IPS-15b (cell line): ENCODE measurements around the gene PRR32.
"Not testable (repeated sequence)": the region's sequence is repeated elsewhere in the genome, so short reads cannot be mapped to it uniquely, and the experiment has no call there.

Experiments used
- H3K27me3 ChIP-seq: one replicate; pipeline ENCODE4 v1.6.1; 2013; ENCODE audit warnings: low read length; ENCODE audit not compliant: control insufficient read depth, insufficient read depth
- H3K36me3 ChIP-seq: one replicate; pipeline ENCODE4 v1.6.1; 2013; ENCODE audit warnings: low read length; ENCODE audit not compliant: control insufficient read depth, insufficient read depth
- H3K4me1 ChIP-seq: one replicate; pipeline ENCODE4 v1.6.1; 2013; ENCODE audit warnings: mild to moderate bottlenecking, low read length; ENCODE audit not compliant: control insufficient read depth, insufficient read depth
- H3K4me3 ChIP-seq: one replicate; pipeline ENCODE4 v1.5.1; 2013; ENCODE audit warnings: low read depth, low read length
- H3K9ac ChIP-seq: one replicate; pipeline ENCODE4 v1.6.1; 2013; ENCODE audit warnings: low read depth, mild to moderate bottlenecking, low read length
- H3K9me3 ChIP-seq: one replicate; pipeline ENCODE4 v1.6.1; 2013; ENCODE audit warnings: mild to moderate bottlenecking, low read length; ENCODE audit not compliant: control insufficient read depth, insufficient read depth

The PRR32 gene

GRCh38 chrX:126819429-126819828 is at the start of gene PRR32:
Gene PRR32 (plus strand): TSS chrX:126819729. CDS start chrX:126819844, 115 bp downstream.
- Histone ChIP-seq H3K9ac (no peak within 1 kb of the TSS), H3K4me3 (no peak within 1 kb of the TSS), H3K4me1 (no peaks in the 10 kb centered on the region), H3K36me3 (no peaks in the 10 kb centered on the region), H3K9me3 (no peaks in the 10 kb centered on the region), H3K27me3 (no peaks in the 10 kb centered on the region)

DNA sequence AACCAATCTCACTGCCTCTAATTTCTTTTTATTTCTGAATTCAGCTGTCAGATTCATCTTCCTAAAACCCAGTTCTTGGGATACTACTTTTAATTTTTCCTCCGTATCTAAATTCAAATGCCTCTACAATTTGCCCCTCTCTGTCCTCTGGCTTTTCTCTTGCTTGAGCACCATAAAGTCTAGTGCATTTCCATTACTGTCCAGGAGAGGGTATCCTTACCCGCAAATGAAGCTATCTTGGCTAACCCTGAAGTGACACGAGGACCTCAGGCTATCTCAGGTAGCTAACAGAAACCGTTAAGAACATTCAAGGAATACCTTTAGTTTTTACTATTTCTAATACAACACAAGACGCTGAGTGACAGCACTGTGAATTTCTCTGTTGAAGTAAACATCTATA is 49.4 kb upstream of the PRR32 start:
- no peak overlapping the region for H3K9ac ChIP-seq
- H3K4me1 ChIP-seq = no peaks in the 10 kb centered on the region
- H3K9me3 ChIP-seq = no peaks in the 10 kb centered on the region
- H3K4me3 ChIP-seq = no peak overlapping the region
- H3K36me3 ChIP-seq = no peaks in the 10 kb centered on the region
- no peaks in the 10 kb centered on the region for H3K27me3 ChIP-seq

DNA sequence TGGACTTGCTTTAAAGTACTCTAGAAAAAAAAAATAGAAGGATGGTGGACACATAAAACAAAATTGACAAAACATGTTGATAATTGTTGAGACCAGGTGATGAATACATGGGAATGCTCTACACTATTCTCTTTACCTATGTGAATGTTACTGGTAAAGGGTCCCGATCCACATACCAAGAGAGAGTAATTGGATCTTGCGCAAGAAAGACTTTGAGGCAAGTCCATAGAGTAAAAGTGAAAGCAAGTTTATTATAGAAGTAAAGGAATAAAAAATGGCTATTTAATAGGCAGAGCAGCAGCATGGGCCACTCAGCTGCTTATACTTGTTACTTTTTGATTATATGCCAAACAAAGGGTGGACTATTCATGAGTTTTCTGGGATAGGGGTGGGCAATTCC is 34.0 kb upstream of the PRR32 start:
- Histone ChIP-seq H3K4me1 (no peaks in the 10 kb centered on the region), H3K27me3 (no peaks in the 10 kb centered on the region), H3K9ac (no peak overlapping the region), H3K36me3 (no peaks in the 10 kb centered on the region), H3K9me3 (no peaks in the 10 kb centered on the region), H3K4me3 (no peak overlapping the region)

- no peak overlapping the region for H3K9ac ChIP-seq
- H3K9me3 ChIP-seq = no peaks in the 10 kb centered on the region
- H3K36me3 ChIP-seq = no peaks in the 10 kb centered on the region
- no peaks in the 10 kb centered on the region for H3K4me1 ChIP-seq
- H3K4me3 ChIP-seq = no peak overlapping the region
- H3K27me3 ChIP-seq = no peaks in the 10 kb centered on the region
Observed at GRCh38 chrX:126799059-126799458, 20.5 kb upstream of the PRR32 start.

DNA sequence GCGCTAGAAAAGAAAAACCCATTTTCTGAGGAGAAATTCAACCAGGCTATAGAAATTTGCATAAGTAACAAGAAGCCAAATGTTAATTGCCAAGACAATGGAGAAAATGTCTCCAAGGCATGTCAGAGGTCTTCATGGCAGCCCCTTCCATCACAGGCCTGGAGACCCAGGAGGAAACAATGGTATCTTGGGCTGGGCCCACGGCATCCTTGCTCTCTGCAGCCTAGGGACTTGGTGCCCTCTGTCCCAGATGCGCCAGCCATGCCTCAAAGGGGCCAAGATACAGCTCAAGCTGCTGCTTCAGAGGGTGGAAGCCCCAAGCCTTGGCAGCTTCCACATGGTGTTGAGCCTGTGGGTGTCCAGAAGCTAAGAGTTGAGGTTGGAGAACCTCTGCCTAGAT is 12.7 kb upstream of the PRR32 start:
- H3K4me3 ChIP-seq, H3K36me3 ChIP-seq, H3K9ac ChIP-seq: not testable (repeated sequence)

DNA sequence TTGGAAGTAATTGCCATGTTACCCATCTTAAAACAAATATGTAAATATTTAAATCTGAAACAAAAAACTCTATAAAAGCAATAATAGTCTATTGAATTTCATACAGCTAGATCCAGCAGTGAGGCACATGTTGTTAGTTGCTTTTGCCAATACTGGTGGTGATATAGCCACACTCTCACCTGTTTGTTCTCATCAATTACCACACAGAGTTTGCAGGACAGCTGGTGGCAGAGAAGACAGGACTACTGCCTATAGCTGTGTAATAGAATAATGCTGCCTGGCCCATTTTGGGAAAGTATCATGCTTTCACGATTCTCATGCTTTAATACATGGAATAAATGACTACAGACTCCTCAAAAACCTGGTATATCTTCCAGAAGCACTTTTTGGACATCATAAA is 3.7 kb upstream of the PRR32 start:
- H3K4me1 ChIP-seq = no peaks in the 10 kb centered on the region
- H3K4me3 ChIP-seq = no peak overlapping the region
- H3K9ac ChIP-seq = no peak overlapping the region
- H3K9me3 ChIP-seq = no peaks in the 10 kb centered on the region
- no peaks in the 10 kb centered on the region for H3K27me3 ChIP-seq
- H3K36me3 ChIP-seq = no peaks in the 10 kb centered on the region

More for the DNA sequence above, 12.7 kb upstream of the PRR32 start:
- H3K9me3 ChIP-seq, H3K27me3 ChIP-seq, H3K4me1 ChIP-seq: not testable (repeated sequence)

DNA sequence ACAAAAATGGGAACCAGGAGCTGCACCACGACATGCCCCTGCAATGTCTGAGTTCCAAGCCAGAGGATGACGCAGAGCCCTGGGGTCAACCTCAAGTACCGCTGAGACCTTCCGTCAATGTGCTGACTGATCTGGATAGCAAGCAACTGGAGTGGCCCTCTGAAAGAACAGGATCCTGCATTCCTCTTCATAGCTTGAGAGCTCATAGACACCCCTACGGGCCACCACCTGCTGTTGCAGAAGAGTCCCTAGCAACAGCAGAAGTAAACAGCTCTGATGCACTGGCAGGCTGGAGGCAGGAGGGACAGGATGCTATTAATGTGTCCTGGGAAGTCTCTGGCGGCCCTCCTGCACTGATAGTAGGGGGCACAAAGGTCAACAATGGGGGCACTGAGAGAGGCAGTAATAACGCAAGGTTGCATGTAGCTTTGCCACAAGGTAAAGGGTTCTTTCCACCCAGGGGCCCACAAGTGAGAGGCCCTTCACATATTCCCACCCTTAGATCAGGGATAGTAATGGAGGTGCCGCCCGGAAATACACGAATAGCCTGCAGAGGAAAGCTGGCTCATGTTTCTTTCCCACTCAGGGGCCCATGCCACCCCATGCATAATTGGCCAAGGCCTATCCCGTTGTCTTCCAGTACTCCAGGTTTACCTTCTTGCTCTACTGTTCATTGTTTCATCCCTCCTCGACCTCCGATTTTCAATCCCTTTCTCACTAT is 1.3 kb downstream of the PRR32 start:
- Histone ChIP-seq H3K27me3 (no peaks in the 10 kb centered on the region), H3K9ac (no peak overlapping the region), H3K9me3 (no peaks in the 10 kb centered on the region), H3K4me1 (no peaks in the 10 kb centered on the region), H3K4me3 (no peak overlapping the region), H3K36me3 (no peaks in the 10 kb centered on the region)

DNA sequence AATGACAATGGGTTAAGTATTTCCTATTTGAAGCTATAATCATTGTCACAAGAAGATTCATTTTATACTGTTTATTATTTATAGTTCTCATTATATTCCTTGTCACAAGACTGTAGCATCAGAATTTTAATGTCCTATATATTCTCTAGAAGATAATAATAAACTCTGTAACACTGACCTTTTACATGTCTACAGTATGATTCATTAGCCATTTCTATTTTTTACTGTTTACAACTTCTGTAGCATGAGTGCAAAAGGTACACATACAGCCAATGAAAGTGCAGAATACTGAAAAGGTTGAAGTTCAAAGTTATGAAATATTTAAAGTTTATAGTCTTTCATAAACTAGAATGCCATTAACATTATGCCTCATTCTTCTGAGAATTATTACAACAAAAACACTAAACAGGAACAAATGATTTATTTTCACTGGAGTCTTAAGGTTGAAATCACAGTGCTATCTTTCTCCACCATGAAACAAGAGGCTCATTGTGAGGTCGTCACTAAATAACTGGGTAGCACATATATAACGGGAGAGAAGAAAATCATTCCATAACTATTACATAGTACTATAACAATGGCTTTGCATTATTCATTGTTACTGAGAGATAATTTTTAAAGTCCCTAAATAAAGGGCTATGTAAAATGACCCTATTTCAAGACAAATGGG is 4.9 kb downstream of the PRR32 start:
- H3K9me3 ChIP-seq = no peaks in the 10 kb centered on the region
- no peak overlapping the region for H3K9ac ChIP-seq
- no peak overlapping the region for H3K4me3 ChIP-seq
- H3K4me1 ChIP-seq = no peaks in the 10 kb centered on the region
- no peaks in the 10 kb centered on the region for H3K27me3 ChIP-seq
- H3K36me3 ChIP-seq = no peaks in the 10 kb centered on the region

- no peaks in the 10 kb centered on the region for H3K36me3 ChIP-seq
- no peaks in the 10 kb centered on the region for H3K4me1 ChIP-seq
- no peak overlapping the region for H3K4me3 ChIP-seq
- no peaks in the 10 kb centered on the region for H3K9me3 ChIP-seq
- no peaks in the 10 kb centered on the region for H3K27me3 ChIP-seq
- no peak overlapping the region for H3K9ac ChIP-seq
Observed at GRCh38 chrX:126825566-126826193, 6.2 kb downstream of the PRR32 start.

DNA sequence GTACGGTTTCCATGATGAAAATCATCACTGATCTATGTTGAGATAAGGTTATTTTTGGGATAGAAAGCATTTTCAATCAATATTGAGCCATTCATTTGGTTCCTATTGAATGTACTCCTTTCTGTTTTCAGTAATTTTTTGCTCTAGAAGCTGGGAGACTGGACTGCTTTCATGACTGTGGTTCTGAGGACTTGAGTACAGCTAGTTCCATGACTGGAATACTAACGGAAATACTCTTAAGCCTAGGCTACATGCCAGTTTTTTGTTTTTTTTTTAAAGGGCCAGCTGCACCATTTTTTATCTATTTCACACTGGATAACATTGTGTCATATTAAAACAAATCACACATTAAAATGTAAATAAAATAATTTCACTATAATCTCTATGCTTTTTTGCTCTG is 16.7 kb downstream of the PRR32 start:
- Histone ChIP-seq H3K9ac (no peak overlapping the region), H3K4me1 (no peaks in the 10 kb centered on the region), H3K4me3 (no peak overlapping the region)

GRCh38 chrX:126847143-126847542 is 27.6 kb downstream of the PRR32 start:
- Histone ChIP-seq H3K27me3 (no peaks in the 10 kb centered on the region), H3K9ac (no peak overlapping the region), H3K4me3 (no peak overlapping the region)

More for the DNA sequence above, 16.7 kb downstream of the PRR32 start:
- H3K36me3 ChIP-seq = no peaks in the 10 kb centered on the region
- no peaks in the 10 kb centered on the region for H3K27me3 ChIP-seq
- H3K9me3 ChIP-seq = no peaks in the 10 kb centered on the region

More at GRCh38 chrX:126847143-126847542, 27.6 kb downstream of the PRR32 start:
- Histone ChIP-seq H3K4me1 (no peaks in the 10 kb centered on the region), H3K36me3 (no peaks in the 10 kb centered on the region), H3K9me3 (no peaks in the 10 kb centered on the region)
